GM23248 (cell line): Measurements from ENCODE around the gene PPM1H. TPM values are rescaled to one million over a fixed set of nuclear protein-coding genes. Genes with fewer than 3 reads are reported as not detected.

Experiments used
- DNase-seq: peaks from one replicate; pipeline ENCODE4 v3.0.0-alpha.2; 2015
- H2AFZ ChIP-seq: fragments of 200-600 bp; sonication (generic); 2 replicates; pipeline ENCODE4 v1.6.1; 2016; ENCODE audit warnings: antibody characterized with exemption
- H3F3A ChIP-seq: fragments of 200-600 bp; sonication (generic); 2 replicates; pipeline ENCODE4 v1.6.1; 2016; ENCODE audit warnings: mild to moderate bottlenecking, antibody characterized with exemption, mixed run types; ENCODE audit not compliant: insufficient read depth
- H3K27ac ChIP-seq: fragments of 200-600 bp; sonication (generic); 2 replicates; pipeline ENCODE4 v1.5.1; 2016; ENCODE audit warnings: mild to moderate bottlenecking
- H3K27me3 ChIP-seq: fragments of 200-600 bp; sonication (generic); replicated peaks from 2 replicates; pipeline ENCODE4 v1.6.1; 2016; ENCODE audit warnings: mild to moderate bottlenecking; ENCODE audit not compliant: insufficient read depth
- H3K36me3 ChIP-seq: fragments of 200-600 bp; sonication (generic); 2 replicates; pipeline ENCODE4 v1.6.1; 2016; ENCODE audit warnings: low read depth, mild to moderate bottlenecking
- H3K4me1 ChIP-seq: fragments of 200-600 bp; sonication (generic); 2 replicates; pipeline ENCODE4 v1.6.1; 2016; ENCODE audit warnings: mild to moderate bottlenecking; ENCODE audit not compliant: insufficient read depth
- H3K4me2 ChIP-seq: fragments of 200-600 bp; sonication (generic); one replicate; pipeline ENCODE4 v1.6.1; 2016; ENCODE audit warnings: mild to moderate bottlenecking; ENCODE audit not compliant: unreplicated experiment
- H3K4me3 ChIP-seq: fragments of 200-600 bp; sonication (generic); 2 replicates; pipeline ENCODE4 v1.5.1; 2016; ENCODE audit warnings: mild to moderate bottlenecking
- H3K79me2 ChIP-seq: fragments of 200-600 bp; sonication (generic); 2 replicates; pipeline ENCODE4 v1.6.1; 2016; ENCODE audit warnings: mild to moderate bottlenecking; ENCODE audit not compliant: insufficient read depth
- H3K9ac ChIP-seq: fragments of 200-600 bp; sonication (generic); 2 replicates; pipeline ENCODE4 v1.6.1; 2016; ENCODE audit warnings: mild to moderate bottlenecking
- H3K9me2 ChIP-seq: fragments of 200-600 bp; sonication (generic); 2 replicates; pipeline ENCODE4 v1.6.1; 2016; ENCODE audit warnings: mixed run types, mild to moderate bottlenecking, moderate library complexity; ENCODE audit not compliant: insufficient read depth
- H3K9me3 ChIP-seq: fragments of 200-600 bp; sonication (generic); one replicate; pipeline ENCODE4 v1.6.1; 2017; ENCODE audit warnings: low read depth
- H4K20me1 ChIP-seq: fragments of 200-600 bp; sonication (generic); 2 replicates; pipeline ENCODE4 v1.6.0; 2016; ENCODE audit not compliant: insufficient read depth
- EZH2 ChIP-seq: fragments of 200-600 bp; sonication (generic); IDR thresholded peaks from 2 replicates; pipeline ENCODE4 v1.6.1; 2018; ENCODE audit warnings: antibody characterized with exemption, mild to moderate bottlenecking; ENCODE audit not compliant: insufficient read depth, poor library complexity, severe bottlenecking
- EZH2phosphoT487 ChIP-seq: fragments of 200-600 bp; sonication (generic); IDR thresholded peaks from 2 replicates; pipeline ENCODE4 v1.6.1; 2018; ENCODE audit warnings: antibody characterized with exemption, moderate library complexity, mild to moderate bottlenecking, low read depth; ENCODE audit not compliant: insufficient read depth
- WGBS, 2 experiments: methylation state at CpG; one replicate each; pipeline ENCODE4 v1.1.6; 2015 to 2017; ENCODE audit warnings: low lambda C conversion rate in 2 of 2, low coverage in 1 of 2; ENCODE audit errors: missing lambda C conversion rate in 2 of 2; 5-methylcytosine and 5-hydroxymethylcytosine counted together
- in situ Hi-C: fragments of 300-500 bp; cut with MboI; formaldehyde crosslinking; loops from 2 replicates; pipeline ENCODE4 v1.15.0; 2020
- polyA plus RNA-seq: library from polyadenylated mRNA; unstranded; fragments of >200 nt; fragmentation: Nextera tagmentation; extraction: Ambion mirVana; gene quantifications from 2 replicates; pipeline ENCODE4 v1.2.1, GENCODE V29; 2016
- total RNA-seq: library from RNA; depleted of rRNA; stranded (reverse); fragments of >200 nt; shearing (Covaris generic); gene quantifications from 2 replicates; pipeline ENCODE4 v1.2.3, GENCODE V29; 2014

PPM1H gene
- total and polyA plus RNA-seq, 2 experiments from 2014 or later, result 0.13 to 1.2 TPM

DNA sequence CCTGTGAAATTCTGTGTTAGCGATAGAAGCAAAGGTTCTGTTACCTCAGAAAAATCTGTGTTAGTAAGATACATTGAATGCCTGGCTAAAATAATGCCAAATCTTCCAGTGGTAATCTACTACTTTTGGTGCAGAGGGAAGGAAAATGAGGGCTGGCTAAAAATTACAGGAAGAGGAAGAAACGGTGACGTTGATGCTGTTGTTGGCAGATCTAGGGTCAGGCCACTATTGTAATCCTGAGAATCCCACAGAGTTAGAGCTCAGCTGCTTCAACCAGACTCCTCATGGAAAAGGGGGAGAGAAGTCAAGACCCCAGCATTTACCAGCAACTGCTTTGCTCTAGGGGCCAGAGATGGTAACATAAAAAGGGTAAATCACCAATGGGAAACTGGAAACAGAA lies 145.1 kb downstream of the PPM1H start:
- in situ Hi-C loops, result loop anchor here (10.0 kb wide), 1 partner anchor 205 kb away; no protein-coding TSS in a partner anchor
- H3K9me2 ChIP-seq, result no peaks in the 10 kb centered on the region
- DNase-seq, result no peak
- H4K20me1 ChIP-seq, result no peaks in the 10 kb centered on the region
- H3F3A ChIP-seq, result peaks cover 36% of the 10 kb centered on the region
- no peak overlapping the region for H3K27ac ChIP-seq
- no peak for TF ChIP-seq EZH2
- no peak for TF ChIP-seq EZH2phosphoT487
- no peak overlapping the region for H3K4me3 ChIP-seq
- peaks cover 52% of the 10 kb centered on the region for H3K4me1 ChIP-seq
- no peaks in the 10 kb centered on the region for H3K27me3 ChIP-seq
- H3K9ac ChIP-seq, result no peak overlapping the region
- no peaks in the 10 kb centered on the region for H3K9me3 ChIP-seq
- WGBS, 2 experiments, result 99 to 100% methylated on average over 3 of the region's 3 CpGs
- no peaks in the 10 kb centered on the region for H3K79me2 ChIP-seq
- H2AFZ ChIP-seq, result no peak overlapping the region
- H3K4me2 ChIP-seq, result no peak overlapping the region
- H3K36me3 ChIP-seq, result no peaks in the 10 kb centered on the region

GRCh38 chr12:62787611-62788010 lies 147.3 kb downstream of the PPM1H start:
- H3K79me2 ChIP-seq, result no peaks in the 10 kb centered on the region
- TF ChIP-seq EZH2phosphoT487 (no peak), EZH2 (no peak)
- WGBS, 2 experiments, result 56 to 60% methylated on average over 4 of the region's 4 CpGs
- H4K20me1 ChIP-seq, result no peaks in the 10 kb centered on the region
- peaks cover 37% of the 10 kb centered on the region for H3F3A ChIP-seq
- no peak overlapping the region for H3K9ac ChIP-seq
- H3K9me3 ChIP-seq, result no peaks in the 10 kb centered on the region
- H3K4me2 ChIP-seq, result no peak overlapping the region
- no peaks in the 10 kb centered on the region for H3K36me3 ChIP-seq
- H2AFZ ChIP-seq, result peak overlapping the region; percentile 19; the same call in 1 of the 2 replicates
- no peak overlapping the region for H3K4me3 ChIP-seq
- no peaks in the 10 kb centered on the region for H3K9me2 ChIP-seq
- DNase-seq, result no peak
- H3K4me1 ChIP-seq, result peaks cover 57% of the 10 kb centered on the region
- no peaks in the 10 kb centered on the region for H3K27me3 ChIP-seq
- no peak overlapping the region for H3K27ac ChIP-seq
- in situ Hi-C loops, result no loop called here

DNA sequence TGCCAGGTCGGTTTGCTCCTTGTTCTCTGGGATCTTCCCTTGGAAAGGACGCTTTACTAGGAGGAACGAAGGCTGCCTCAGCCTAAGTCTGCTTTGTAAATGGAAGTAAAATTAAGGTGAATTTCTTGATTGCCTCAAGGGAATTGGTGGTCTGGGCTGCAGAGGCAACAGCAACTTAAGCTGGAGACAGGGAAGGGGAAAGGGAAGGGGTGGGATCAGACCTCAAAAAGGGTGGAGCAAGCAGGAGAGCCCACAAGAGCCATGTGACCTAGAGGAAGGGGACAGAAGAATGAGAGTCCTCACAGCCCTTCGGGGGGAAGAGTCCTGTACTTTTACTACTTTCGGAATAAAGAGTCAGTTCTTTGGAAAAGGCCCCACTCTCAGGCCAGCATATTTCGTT lies 147.9 kb downstream of the PPM1H start:
- H3K79me2 ChIP-seq, result no peaks in the 10 kb centered on the region
- TF ChIP-seq EZH2 (no peak), EZH2phosphoT487 (no peak)
- no peaks in the 10 kb centered on the region for H3K27me3 ChIP-seq
- WGBS, 2 experiments, result 84 to 88% methylated on average over 6 of the region's 6 CpGs
- H3K9ac ChIP-seq, result no peak overlapping the region
- no peaks in the 10 kb centered on the region for H3K36me3 ChIP-seq
- no peak overlapping the region for H3K4me3 ChIP-seq
- H3K4me2 ChIP-seq, result no peak overlapping the region
- peak overlapping the region; percentile 78; the same call in 1 of the 2 replicates for H3K27ac ChIP-seq
- no peak for DNase-seq
- in situ Hi-C loops, result no loop called here
- no peaks in the 10 kb centered on the region for H3K9me2 ChIP-seq
- no peaks in the 10 kb centered on the region for H3K9me3 ChIP-seq
- peak overlapping the region; percentile 19; the same call in 1 of the 2 replicates for H2AFZ ChIP-seq
- H3K4me1 ChIP-seq, result peaks cover 51% of the 10 kb centered on the region
- no peaks in the 10 kb centered on the region for H4K20me1 ChIP-seq
- H3F3A ChIP-seq, result peaks cover 32% of the 10 kb centered on the region

DNA sequence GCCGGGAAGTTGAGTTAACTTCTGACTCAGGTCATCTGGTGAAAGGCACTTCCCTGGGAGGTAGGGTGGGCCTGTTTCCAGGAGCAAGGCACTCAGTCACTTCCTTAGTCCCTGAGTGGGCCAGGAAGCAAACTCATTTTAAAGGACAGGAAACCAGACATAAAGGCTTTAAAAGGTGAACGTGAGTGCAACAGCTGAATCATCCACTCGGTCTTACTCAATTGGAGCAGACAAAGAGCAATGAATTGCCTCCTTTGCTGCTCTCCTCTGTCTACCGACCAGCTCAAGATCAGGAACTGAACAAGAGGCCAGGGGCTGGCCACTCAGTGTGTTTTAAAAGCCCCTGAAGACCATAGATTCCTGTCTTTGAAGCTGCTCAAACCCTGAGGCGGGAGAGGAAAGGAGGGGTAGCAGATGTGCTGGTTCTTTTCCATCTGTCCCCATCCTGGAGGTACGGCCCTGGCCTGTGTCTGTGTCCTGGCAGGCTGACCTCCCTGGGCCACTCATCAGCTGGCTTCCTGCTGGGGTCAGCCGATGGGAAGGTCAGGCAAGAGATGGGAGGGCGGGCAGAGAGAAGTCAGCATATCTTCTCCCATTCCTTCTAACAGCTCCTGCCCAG lies 148.9 kb downstream of the PPM1H start:
- H4K20me1 ChIP-seq, result no peaks in the 10 kb centered on the region
- in situ Hi-C loops, result no loop called here
- TF ChIP-seq EZH2phosphoT487, result no peak
- TF ChIP-seq EZH2, result no peak
- H2AFZ ChIP-seq, result peak overlapping the region; percentile 63
- no peaks in the 10 kb centered on the region for H3K9me3 ChIP-seq
- peak overlapping the region; percentile 46 for H3K9ac ChIP-seq
- 23% methylated on average over 8 of the region's 8 CpGs for WGBS, 2 experiments
- H3K27ac ChIP-seq, result peak overlapping the region; percentile 78
- peak; percentile 94 for DNase-seq
- H3K79me2 ChIP-seq, result no peaks in the 10 kb centered on the region
- H3K4me2 ChIP-seq, result peak overlapping the region; percentile 64
- H3K4me3 ChIP-seq, result peak overlapping the region; percentile 8; the same call in 1 of the 2 replicates
- H3K9me2 ChIP-seq, result no peaks in the 10 kb centered on the region
- H3F3A ChIP-seq, result peaks cover 32% of the 10 kb centered on the region
- no peaks in the 10 kb centered on the region for H3K27me3 ChIP-seq
- no peaks in the 10 kb centered on the region for H3K36me3 ChIP-seq
- H3K4me1 ChIP-seq, result peaks cover 49% of the 10 kb centered on the region
